ENCODE measurements around the gene ADGRA3.

- TF ChIP-seq CHD4 (IDR thresholded peaks at IDR 0.05; ENCODE audit: borderline replicate concordance, low read length) (no peak), CTCF (CRISPR knock-in tag; IDR thresholded peaks at IDR 0.05) (no peak)
These were observed 170.8 kb downstream of the ADGRA3 start for GRCh38 chr4:22345055-22345454.
